Mesothelial cell of epicardium (in vitro differentiated cells): ENCODE results near the gene TRIM40. TPM values are rescaled to one million over a fixed set of nuclear protein-coding genes. Genes with fewer than 3 reads are reported as not detected.

Experiments used
- DNase-seq, 2 experiments: peaks; one replicate each; pipeline ENCODE4 v3.0.0; 2021; ENCODE audit warnings: low spot score in 2 of 2; ENCODE audit not compliant: unreplicated experiment in 2 of 2
- H3K27ac Mint-ChIP-seq: 2 replicates; pipeline ENCODE4 v1.8.0; 2021; ENCODE audit warnings: mixed read lengths
- H3K27me3 Mint-ChIP-seq: 2 replicates; pipeline ENCODE4 v1.8.0; 2021; ENCODE audit warnings: low read depth, mixed read lengths
- H3K36me3 Mint-ChIP-seq: 2 replicates; pipeline ENCODE4 v1.8.0; 2021; ENCODE audit warnings: mixed read lengths
- H3K4me1 Mint-ChIP-seq: 2 replicates; pipeline ENCODE4 v1.8.0; 2021; ENCODE audit warnings: mixed read lengths
- H3K4me3 Mint-ChIP-seq: 2 replicates; pipeline ENCODE4 v1.8.0; 2021; ENCODE audit warnings: mild to moderate bottlenecking, moderate library complexity, mixed read lengths
- H3K9me3 Mint-ChIP-seq: 2 replicates; pipeline ENCODE4 v1.8.0; 2021; ENCODE audit warnings: mixed read lengths
- CTCF ChIP-seq: fragments of 200-600 bp; sonication (generic); IDR thresholded peaks from one replicate; pipeline ENCODE4 v1.5.0; 2021; ENCODE audit warnings: antibody characterized with exemption; ENCODE audit not compliant: unreplicated experiment
- total RNA-seq: library from RNA; stranded (reverse); gene quantifications from 3 replicates; pipeline ENCODE4 v1.2.1, GENCODE V29; 2021

The TRIM40 gene
- total RNA-seq, 1 donor from 2014 or later = not detected

DNA sequence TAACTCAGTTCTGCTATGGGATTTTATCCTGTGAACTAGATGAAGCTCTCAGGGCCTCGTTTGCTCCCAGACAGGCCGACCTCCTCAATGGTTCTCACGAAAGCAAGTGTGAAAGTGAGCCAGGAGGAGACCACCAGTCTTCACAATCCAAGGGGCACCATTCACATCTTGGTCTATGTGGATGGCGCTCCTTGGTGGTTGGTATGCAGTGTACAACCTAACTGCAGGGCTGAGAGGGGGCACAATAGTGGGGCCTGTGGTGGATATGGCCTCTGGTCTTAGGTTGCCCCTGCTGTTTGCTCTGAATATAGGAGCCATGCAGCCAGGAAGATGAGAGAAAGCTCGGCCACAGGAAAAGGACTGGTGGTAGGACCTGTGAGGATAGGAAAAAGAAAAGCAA lies 52.6 kb downstream of the TRIM40 start:
- peaks cover 64% of the 10 kb centered on the region for H3K36me3 Mint-ChIP-seq
- H3K9me3 Mint-ChIP-seq = no peaks in the 10 kb centered on the region
- TF ChIP-seq CTCF = no peak
- H3K27ac Mint-ChIP-seq = no peak overlapping the region
- no peak for DNase-seq
- no peak overlapping the region for H3K4me3 Mint-ChIP-seq
- H3K27me3 Mint-ChIP-seq = no peaks in the 10 kb centered on the region
- no peaks in the 10 kb centered on the region for H3K4me1 Mint-ChIP-seq

DNA sequence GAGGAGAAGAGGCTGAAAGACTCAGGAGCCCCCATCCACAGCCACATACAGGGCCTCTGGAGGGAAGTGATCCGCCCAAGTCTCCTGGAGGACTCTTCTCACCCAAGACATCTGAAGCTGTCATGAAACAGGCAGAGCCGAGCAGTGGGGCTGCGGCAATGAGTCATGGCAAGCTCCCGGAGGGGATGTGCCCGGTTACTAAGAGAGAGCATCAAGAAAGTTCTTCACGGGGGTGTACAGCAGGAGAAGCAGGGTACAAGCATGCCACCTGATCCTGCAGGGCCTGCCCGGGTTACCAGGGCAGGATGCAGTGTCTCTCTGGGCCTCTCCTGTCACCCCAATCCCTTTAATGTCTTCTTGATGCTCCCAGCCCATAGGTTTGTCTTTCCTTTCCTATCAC lies 56.1 kb downstream of the TRIM40 start:
- Mint-ChIP-seq H3K4me3 (no peak overlapping the region), H3K27ac (no peak overlapping the region), H3K27me3 (no peaks in the 10 kb centered on the region), H3K4me1 (no peaks in the 10 kb centered on the region), H3K9me3 (no peaks in the 10 kb centered on the region), H3K36me3 (peaks cover 41% of the 10 kb centered on the region)
- no peak for DNase-seq
- no peak for TF ChIP-seq CTCF

DNA sequence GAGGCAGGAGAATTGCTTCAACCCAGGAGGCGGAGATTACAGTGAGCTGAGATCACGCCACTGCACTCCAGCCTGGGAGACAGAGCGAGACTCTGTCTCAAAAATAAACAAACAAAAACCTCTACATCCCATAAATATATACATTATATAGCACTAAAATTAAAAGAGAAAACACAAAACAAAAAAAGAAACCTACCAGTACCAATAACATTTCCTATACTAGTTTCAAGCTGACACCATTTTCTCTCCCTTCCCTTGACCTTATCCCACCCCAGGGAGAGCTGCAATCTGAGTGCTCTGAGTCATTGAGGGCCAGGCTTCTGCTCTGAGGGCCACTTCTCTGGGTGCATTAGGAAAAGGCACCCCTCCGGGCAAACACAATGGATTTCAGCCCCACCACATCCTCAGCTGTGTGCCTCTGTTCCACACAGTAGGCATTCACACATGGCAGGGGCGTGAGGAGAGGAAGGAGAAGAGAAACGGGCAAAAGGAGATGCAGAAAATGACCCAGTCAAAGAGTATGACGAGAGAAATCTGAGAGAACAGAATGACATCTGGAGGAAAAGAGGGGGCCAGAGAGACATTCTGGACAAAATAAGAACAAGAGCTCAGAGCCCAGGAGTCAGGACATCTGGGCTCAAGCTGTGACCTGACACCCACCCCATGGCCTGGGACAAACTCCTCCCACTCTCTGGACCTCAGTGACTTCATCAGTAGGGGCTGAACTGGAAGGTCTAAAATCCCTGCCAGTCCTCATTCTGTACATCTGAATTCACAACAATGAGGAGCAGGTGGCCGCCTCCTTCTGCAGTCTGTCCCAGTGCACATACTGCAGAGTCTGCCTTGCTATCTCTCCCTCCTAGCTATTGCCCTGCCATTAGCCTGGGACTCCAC lies 59.1 kb downstream of the TRIM40 start:
- no peak for DNase-seq
- no peak overlapping the region for H3K4me3 Mint-ChIP-seq
- H3K36me3 Mint-ChIP-seq = peaks cover 32% of the 10 kb centered on the region
- no peak for TF ChIP-seq CTCF
- H3K27ac Mint-ChIP-seq = no peak overlapping the region
- no peaks in the 10 kb centered on the region for H3K27me3 Mint-ChIP-seq
- H3K9me3 Mint-ChIP-seq = no peaks in the 10 kb centered on the region
- no peaks in the 10 kb centered on the region for H3K4me1 Mint-ChIP-seq

DNA sequence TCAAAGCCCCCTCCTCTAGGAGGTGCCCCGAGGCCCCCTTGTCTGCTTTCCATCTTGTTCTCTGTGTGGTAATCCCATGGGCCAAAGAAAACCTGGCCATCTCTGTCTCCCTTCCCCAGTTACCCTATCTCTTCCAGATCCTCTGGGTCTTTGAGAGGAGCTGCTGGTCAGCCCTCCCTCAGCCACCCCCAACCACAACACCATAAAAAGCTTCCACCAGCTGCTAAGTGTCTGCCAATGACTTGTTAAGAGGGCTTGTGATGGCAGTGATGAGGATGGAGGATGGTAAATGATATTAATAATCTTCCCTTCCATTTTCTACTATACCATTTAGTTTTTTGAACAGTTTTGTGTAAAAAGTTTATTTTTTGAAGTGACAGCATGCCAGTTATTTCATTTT lies 60.0 kb downstream of the TRIM40 start:
- H3K9me3 Mint-ChIP-seq = no peaks in the 10 kb centered on the region
- peaks cover 30% of the 10 kb centered on the region for H3K36me3 Mint-ChIP-seq
- no peak overlapping the region for H3K4me3 Mint-ChIP-seq
- H3K27ac Mint-ChIP-seq = no peak overlapping the region
- no peak for TF ChIP-seq CTCF
- no peak for DNase-seq
- no peaks in the 10 kb centered on the region for H3K4me1 Mint-ChIP-seq
- no peaks in the 10 kb centered on the region for H3K27me3 Mint-ChIP-seq

DNA sequence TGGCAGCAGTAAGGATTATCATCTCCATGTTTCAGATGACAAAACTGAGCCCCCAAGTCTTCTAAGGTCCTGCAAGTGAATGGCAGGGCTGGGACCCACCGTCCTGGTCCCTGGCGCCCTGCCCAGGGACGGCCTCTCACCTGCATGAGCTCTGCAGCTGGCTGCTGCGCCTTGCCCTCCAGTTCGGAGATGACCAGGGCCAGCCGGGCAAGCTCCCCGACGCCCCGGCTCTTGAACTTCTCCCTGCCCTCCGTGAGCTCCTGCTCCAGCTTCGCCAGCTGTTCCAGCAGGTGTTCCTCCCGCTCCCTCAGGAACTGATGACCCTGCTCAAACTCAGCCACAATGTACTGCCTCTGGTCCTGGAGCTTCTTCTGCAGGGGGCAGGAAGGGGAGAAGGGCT lies 60.4 kb downstream of the TRIM40 start:
- Mint-ChIP-seq H3K27me3 (no peaks in the 10 kb centered on the region), H3K27ac (no peak overlapping the region), H3K36me3 (peaks cover 28% of the 10 kb centered on the region), H3K9me3 (no peaks in the 10 kb centered on the region), H3K4me3 (no peak overlapping the region), H3K4me1 (no peaks in the 10 kb centered on the region)
- no peak for TF ChIP-seq CTCF
- no peak for DNase-seq

Other genes with a start within 250 kb of the TRIM40 start
- gene HLA-A, start 193.6 kb upstream of the TRIM40 start, total RNA-seq = 112 to 115 TPM (median 113 TPM) in 3 replicates
- 31.1 to 32.7 TPM (median 31.4 TPM) in 3 replicates for gene POLR1H, start 74.9 kb upstream of the TRIM40 start, total RNA-seq
- 29.7 to 32.2 TPM (median 30.0 TPM) in 3 replicates for gene PPP1R11, start 68.9 kb upstream of the TRIM40 start, total RNA-seq
- gene RNF39, start 60.4 kb upstream of the TRIM40 start, total RNA-seq = not detected in 3 replicates
- 0.58 to 0.68 TPM in 2 of 3 replicates, not detected in the other for gene TRIM31, start 23.1 kb upstream of the TRIM40 start, total RNA-seq
- gene TRIM10, start 25.1 kb downstream of the TRIM40 start, total RNA-seq = not detected in 3 replicates
- gene TRIM15, start 27.4 kb downstream of the TRIM40 start, total RNA-seq = not detected in 3 replicates
- 55.4 to 58.3 TPM (median 56.9 TPM) in 3 replicates for gene TRIM26, start 77.3 kb downstream of the TRIM40 start, total RNA-seq
- 14.6 to 16.7 TPM (median 14.7 TPM) in 3 replicates for gene TRIM39, start 190.8 kb downstream of the TRIM40 start, total RNA-seq
- gene RPP21, start 209.0 kb downstream of the TRIM40 start, total RNA-seq = 41.2 to 48.1 TPM (median 46.1 TPM) in 3 replicates